AG04450 (cell line): ENCODE data around the gene WSB1. TPM values are rescaled to one million over a fixed set of nuclear protein-coding genes. Genes with fewer than 3 reads are reported as not detected.

Source experiments
- CTCF ChIA-PET: fragments of 300-600, 350-600 bp; formaldehyde crosslinking; extraction: SDS; loops from one replicate; lab custom pipeline; 2022; ENCODE audit warnings: antibody characterized with exemption, inconsistent platforms; lab: Charles Lee
- POLR2A ChIA-PET: fragments of 350-600 bp; formaldehyde crosslinking; extraction: SDS; loops from one replicate; lab custom pipeline; 2021; ENCODE audit warnings: antibody characterized with exemption, inconsistent platforms; lab: Yijun Ruan, JAX
- DNase-seq: peaks from one replicate; pipeline ENCODE4 v3.0.0-alpha.2; 2011; ENCODE audit warnings: low read depth, low spot score
- H3K27ac ChIP-seq: one replicate; pipeline ENCODE4 v1.5.1; 2012; ENCODE audit warnings: low read depth, low read length, control low read depth
- H3K27me3 ChIP-seq: one replicate; pipeline ENCODE4 v1.6.0; 2012; ENCODE audit warnings: low read length; ENCODE audit not compliant: control insufficient read depth, insufficient read depth
- H3K4me3 ChIP-seq: 2 replicates; pipeline ENCODE4 v1.5.1; 2011; ENCODE audit warnings: mild to moderate bottlenecking, low read depth, low read length, control low read depth
- H3K9me3 ChIP-seq: 2 replicates; pipeline ENCODE4 v1.5.1; 2012; ENCODE audit warnings: low read length; ENCODE audit not compliant: control insufficient read depth, insufficient read depth
- CTCF ChIP-seq: IDR thresholded peaks from 2 replicates; pipeline ENCODE4 v1.5.1; 2011; ENCODE audit warnings: low read depth, low read length, control low read depth, inconsistent platforms
- polyA plus RNA-seq: library from polyadenylated mRNA; depleted of rRNA; stranded (reverse); fragments of >200 nt; gene quantifications from 2 replicates; pipeline ENCODE4 v1.2.3, GENCODE V29; 2011

WSB1 gene
- polyA plus RNA-seq, 1 experiment, result 204 TPM

GRCh38 chr17:27322026-27322425 is 28.1 kb downstream of the WSB1 start:
- no peak for DNase-seq
- TF ChIP-seq CTCF, result no peak
- CTCF ChIA-PET, result interaction anchor here (2.7 to 3.2 kb wide), 2 partner anchors 11 to 85 kb away, joined by 8 to 22 read pairs; no protein-coding TSS in a partner anchor
- Histone ChIP-seq H3K9me3 (no peaks in the 10 kb centered on the region), H3K27me3 (no peaks in the 10 kb centered on the region), H3K27ac (no peak overlapping the region), H3K4me3 (no peak overlapping the region)
- POLR2A ChIA-PET, result interaction anchor here (2.9 kb wide), 1 partner anchor 27 kb away, joined by 11 read pairs; the partner anchor contains the start of gene WSB1

GRCh38 chr17:27322690-27323508 is 29.0 kb downstream of the WSB1 start:
- DNase-seq, result no peak
- H3K27ac ChIP-seq, result no peak overlapping the region
- ChIA-PET CTCF (interaction anchor here (0.6 to 3.2 kb wide), 7 partner anchors 10 to 277 kb away, joined by 3 to 22 read pairs (median 3); no protein-coding TSS in a partner anchor), POLR2A (interaction anchor here (1.1 to 1.5 kb wide), 2 partner anchors 10 to 28 kb away, joined by 5 read pairs; no protein-coding TSS in a partner anchor)
- no peak for TF ChIP-seq CTCF
- no peak overlapping the region for H3K4me3 ChIP-seq
- no peaks in the 10 kb centered on the region for H3K9me3 ChIP-seq
- H3K27me3 ChIP-seq, result no peaks in the 10 kb centered on the region

- DNase-seq, result no peak
- Histone ChIP-seq H3K9me3 (no peaks in the 10 kb centered on the region), H3K27me3 (no peaks in the 10 kb centered on the region), H3K4me3 (no peak overlapping the region), H3K27ac (no peak overlapping the region)
- ChIA-PET POLR2A (interaction anchor here (1.1 to 1.5 kb wide), 2 partner anchors 9 to 29 kb away, joined by 5 read pairs; no protein-coding TSS in a partner anchor), CTCF (interaction anchor here (0.6 to 3.2 kb wide), 7 partner anchors 9 to 276 kb away, joined by 3 to 22 read pairs (median 3); no protein-coding TSS in a partner anchor)
- no peak for TF ChIP-seq CTCF
Observed at GRCh38 chr17:27323538-27324215, 29.8 kb downstream of the WSB1 start.

- no peak for TF ChIP-seq CTCF
- H3K27ac ChIP-seq, result no peak overlapping the region
- ChIA-PET POLR2A (no interaction called here), CTCF (interaction anchor here (0.6 to 3.2 kb wide), 2 partner anchors 11 to 88 kb away, joined by 11 to 22 read pairs; no protein-coding TSS in a partner anchor)
- DNase-seq, result no peak
- H3K27me3 ChIP-seq, result no peaks in the 10 kb centered on the region
- H3K4me3 ChIP-seq, result no peak overlapping the region
- no peaks in the 10 kb centered on the region for H3K9me3 ChIP-seq
Observed at GRCh38 chr17:27324771-27325339, 30.9 kb downstream of the WSB1 start.
